H1 (cell line): ENCODE measurements around the gene PRKCI. TPM values are rescaled to one million over a fixed set of nuclear protein-coding genes. Genes with fewer than 3 reads are reported as not detected.

Experiments
- HDAC2 ChIP-seq, 2 experiments: fragments of 300-600 bp in 1 of 2; sonication (generic) in 1 of 2; IDR thresholded peaks; 2 replicates each; pipeline ENCODE4 v1.6.1; 2011 to 2012; ENCODE audit warnings: low read depth in 2 of 2, low read length in 2 of 2, mild to moderate bottlenecking in 2 of 2, moderate library complexity in 2 of 2, borderline replicate concordance in 1 of 2, inconsistent platforms in 1 of 2
- MAX ChIP-seq: IDR thresholded peaks from 2 replicates; pipeline ENCODE4 v1.6.1; 2012; ENCODE audit warnings: inconsistent platforms
- SP2 ChIP-seq: IDR thresholded peaks from 2 replicates; pipeline ENCODE4 v1.6.1; 2012; ENCODE audit warnings: mild to moderate bottlenecking, low read length, inconsistent platforms
- polyA plus RNA-seq, 7 experiments: library from polyadenylated mRNA; depleted of rRNA in 3 of 7; stranded (reverse) in 5 of 7; unstranded in 2 of 7; fragments of >200 nt in 5 of 7; fragments of 200-250 nt in 2 of 7; gene quantifications; 1 replicate in 5 of 7; 2 replicates in 1 of 7; 4 replicates in 1 of 7; pipeline versions ENCODE4 v1.2.1 to v1.2.3, GENCODE V29; 2011 to 2013; ENCODE audit warnings: missing spikeins in 2 of 7, mixed read lengths in 2 of 7
- total RNA-seq: library from RNA; stranded (reverse); fragmentation: NEBNext Ultra II Directional; extraction: Animal tissue kit (Norgen Biotek cat#: 25700); gene quantifications from 2 replicates; pipeline ENCODE4 v1.2.1, GENCODE V29; 2021

PRKCI gene
- total and polyA plus RNA-seq, 2 of the 8 experiments (the other 6 are each of a cell fraction or from before 2014, with no cell fraction given), result 24.3 to 100.0 TPM

- TF ChIP-seq HDAC2 (IDR thresholded peaks at IDR 0.05; ENCODE audit: borderline replicate concordance in 1 of 2, low read depth in 2 of 2, low read length in 2 of 2) (no peak), MAX (no peak), SP2 (no peak)
These were observed 18.2 kb upstream of the PRKCI start (continued) for GRCh38 chr3:170204023-170204472.
